Smooth muscle cell (in vitro differentiated cells): ENCODE data around the gene AOC3. TPM values are rescaled to one million over a fixed set of nuclear protein-coding genes. Genes with fewer than 3 reads are reported as not detected.

Source experiments
- DNase-seq: peaks from one replicate; lab custom pipeline; 2025; ENCODE audit not compliant: unreplicated experiment; lab: John Stamatoyannopoulos, UW
- H2AFZ ChIP-seq: fragments of 200-600 bp; sonication (generic); 2 replicates; pipeline ENCODE4 v1.6.0; 2016; ENCODE audit warnings: antibody characterized with exemption, low read depth, mild to moderate bottlenecking
- H3F3A ChIP-seq: fragments of 200-600 bp; sonication (generic); 2 replicates; pipeline ENCODE4 v1.6.0; 2017; ENCODE audit warnings: antibody characterized with exemption, low read depth
- H3K27ac ChIP-seq: fragments of 200-600 bp; sonication (generic); 2 replicates; pipeline ENCODE4 v1.5.1; 2016; ENCODE audit warnings: low read depth, mild to moderate bottlenecking
- H3K27me3 ChIP-seq: fragments of 200-600 bp; sonication (generic); 2 replicates; pipeline ENCODE4 v1.6.1; 2016; ENCODE audit warnings: low read depth, mild to moderate bottlenecking
- H3K36me3 ChIP-seq: fragments of 200-600 bp; sonication (generic); 2 replicates; pipeline ENCODE4 v1.5.1; 2016; ENCODE audit warnings: low read depth
- H3K4me1 ChIP-seq: fragments of 200-600 bp; sonication (generic); 2 replicates; pipeline ENCODE4 v1.5.1; 2016; ENCODE audit warnings: low read depth
- H3K4me2 ChIP-seq: fragments of 200-600 bp; sonication (generic); 2 replicates; pipeline ENCODE4 v1.6.0; 2016; ENCODE audit warnings: mild to moderate bottlenecking
- H3K4me3 ChIP-seq: fragments of 200-600 bp; sonication (generic); 2 replicates; pipeline ENCODE4 v1.5.1; 2016; ENCODE audit warnings: mild to moderate bottlenecking
- H3K79me2 ChIP-seq: fragments of 200-600 bp; sonication (generic); 2 replicates; pipeline ENCODE4 v1.6.0; 2016; ENCODE audit warnings: low read depth, mild to moderate bottlenecking
- H3K9ac ChIP-seq: fragments of 200-600 bp; sonication (generic); 2 replicates; pipeline ENCODE4 v1.6.0; 2016; ENCODE audit warnings: low read depth
- H3K9me3 ChIP-seq: fragments of 200-600 bp; sonication (generic); replicated peaks from 2 replicates; pipeline ENCODE4 v1.5.1; 2016; ENCODE audit warnings: low read depth
- H4K20me1 ChIP-seq: fragments of 200-600 bp; sonication (generic); 2 replicates; pipeline ENCODE4 v1.6.0; 2016; ENCODE audit warnings: low read depth
- WGBS: methylation state at CpG from one replicate; pipeline ENCODE4 v1.1.7; 2016; ENCODE audit warnings: low lambda C conversion rate; 5-methylcytosine and 5-hydroxymethylcytosine counted together
- polyA plus RNA-seq: library from polyadenylated mRNA; unstranded; fragments of >200 nt; fragmentation: Nextera tagmentation; extraction: Ambion mirVana; gene quantifications from 2 replicates; pipeline ENCODE4 v1.2.1, GENCODE V29; 2016
- total RNA-seq: library from RNA; depleted of rRNA; stranded (reverse); fragments of >200 nt; gene quantifications from 2 replicates; pipeline ENCODE4 v1.2.3, GENCODE V29; 2014
- TF ChIP-seq, protein P1 (sequence below): fragments of 200-600 bp; sonication (generic); IDR thresholded peaks from 2 replicates; pipeline ENCODE4 v1.5.1; 2017; ENCODE audit warnings: borderline replicate concordance, mild to moderate bottlenecking, antibody characterized with exemption; ENCODE audit not compliant: insufficient read depth, poor library complexity, severe bottlenecking

The AOC3 gene, protein sequence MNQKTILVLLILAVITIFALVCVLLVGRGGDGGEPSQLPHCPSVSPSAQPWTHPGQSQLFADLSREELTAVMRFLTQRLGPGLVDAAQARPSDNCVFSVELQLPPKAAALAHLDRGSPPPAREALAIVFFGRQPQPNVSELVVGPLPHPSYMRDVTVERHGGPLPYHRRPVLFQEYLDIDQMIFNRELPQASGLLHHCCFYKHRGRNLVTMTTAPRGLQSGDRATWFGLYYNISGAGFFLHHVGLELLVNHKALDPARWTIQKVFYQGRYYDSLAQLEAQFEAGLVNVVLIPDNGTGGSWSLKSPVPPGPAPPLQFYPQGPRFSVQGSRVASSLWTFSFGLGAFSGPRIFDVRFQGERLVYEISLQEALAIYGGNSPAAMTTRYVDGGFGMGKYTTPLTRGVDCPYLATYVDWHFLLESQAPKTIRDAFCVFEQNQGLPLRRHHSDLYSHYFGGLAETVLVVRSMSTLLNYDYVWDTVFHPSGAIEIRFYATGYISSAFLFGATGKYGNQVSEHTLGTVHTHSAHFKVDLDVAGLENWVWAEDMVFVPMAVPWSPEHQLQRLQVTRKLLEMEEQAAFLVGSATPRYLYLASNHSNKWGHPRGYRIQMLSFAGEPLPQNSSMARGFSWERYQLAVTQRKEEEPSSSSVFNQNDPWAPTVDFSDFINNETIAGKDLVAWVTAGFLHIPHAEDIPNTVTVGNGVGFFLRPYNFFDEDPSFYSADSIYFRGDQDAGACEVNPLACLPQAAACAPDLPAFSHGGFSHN
- total RNA-seq = 0.63 and 0.90 TPM in 2 replicates
- 0.65 and 1.5 TPM in 2 replicates for polyA plus RNA-seq

DNA sequence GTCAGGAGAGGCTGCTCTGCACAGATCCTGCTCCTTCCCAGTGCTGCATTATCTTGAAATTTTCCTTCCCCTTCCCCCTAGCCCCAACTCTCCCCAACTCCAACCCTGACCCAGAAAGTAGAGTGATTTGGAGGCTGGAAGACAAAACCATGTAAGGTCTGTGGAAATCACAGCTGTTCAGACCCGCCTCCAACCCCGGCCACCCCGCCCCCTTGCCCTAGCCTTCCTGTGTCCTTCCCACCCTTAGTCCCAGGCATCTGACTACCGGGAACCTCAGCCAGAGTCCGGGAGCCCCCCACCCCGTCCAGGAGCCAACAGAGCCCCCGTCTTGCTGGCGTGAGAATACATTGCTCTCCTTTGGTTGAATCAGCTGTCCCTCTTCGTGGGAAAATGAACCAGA, at the start of gene AOC3:
AOC3 (plus strand) TSS at position 246 of the 400 bp plus-strand sequence; CDS start at position 391, 145 bp downstream.
- Histone ChIP-seq H3K4me3 (no peak within 1 kb of the TSS), H3K27me3 (peaks cover 3% of the 10 kb centered on the region), H3K79me2 (no peaks in the 10 kb centered on the region), H3F3A (no peaks in the 10 kb centered on the region), H3K36me3 (no peaks in the 10 kb centered on the region), H3K9me3 (no peaks in the 10 kb centered on the region), H3K27ac (no peak within 1 kb of the TSS), H4K20me1 (peaks cover 6% of the 10 kb centered on the region), H3K4me1 (no peaks in the 10 kb centered on the region), H3K9ac (no peak within 1 kb of the TSS), H2AFZ (no peak within 1 kb of the TSS), H3K4me2 (no peak within 1 kb of the TSS)
- 76% methylated on average over 8 of the region's 9 CpGs for WGBS
- no peak for DNase-seq
- TF ChIP-seq, protein P1, sequence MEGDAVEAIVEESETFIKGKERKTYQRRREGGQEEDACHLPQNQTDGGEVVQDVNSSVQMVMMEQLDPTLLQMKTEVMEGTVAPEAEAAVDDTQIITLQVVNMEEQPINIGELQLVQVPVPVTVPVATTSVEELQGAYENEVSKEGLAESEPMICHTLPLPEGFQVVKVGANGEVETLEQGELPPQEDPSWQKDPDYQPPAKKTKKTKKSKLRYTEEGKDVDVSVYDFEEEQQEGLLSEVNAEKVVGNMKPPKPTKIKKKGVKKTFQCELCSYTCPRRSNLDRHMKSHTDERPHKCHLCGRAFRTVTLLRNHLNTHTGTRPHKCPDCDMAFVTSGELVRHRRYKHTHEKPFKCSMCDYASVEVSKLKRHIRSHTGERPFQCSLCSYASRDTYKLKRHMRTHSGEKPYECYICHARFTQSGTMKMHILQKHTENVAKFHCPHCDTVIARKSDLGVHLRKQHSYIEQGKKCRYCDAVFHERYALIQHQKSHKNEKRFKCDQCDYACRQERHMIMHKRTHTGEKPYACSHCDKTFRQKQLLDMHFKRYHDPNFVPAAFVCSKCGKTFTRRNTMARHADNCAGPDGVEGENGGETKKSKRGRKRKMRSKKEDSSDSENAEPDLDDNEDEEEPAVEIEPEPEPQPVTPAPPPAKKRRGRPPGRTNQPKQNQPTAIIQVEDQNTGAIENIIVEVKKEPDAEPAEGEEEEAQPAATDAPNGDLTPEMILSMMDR = no peak

DNA sequence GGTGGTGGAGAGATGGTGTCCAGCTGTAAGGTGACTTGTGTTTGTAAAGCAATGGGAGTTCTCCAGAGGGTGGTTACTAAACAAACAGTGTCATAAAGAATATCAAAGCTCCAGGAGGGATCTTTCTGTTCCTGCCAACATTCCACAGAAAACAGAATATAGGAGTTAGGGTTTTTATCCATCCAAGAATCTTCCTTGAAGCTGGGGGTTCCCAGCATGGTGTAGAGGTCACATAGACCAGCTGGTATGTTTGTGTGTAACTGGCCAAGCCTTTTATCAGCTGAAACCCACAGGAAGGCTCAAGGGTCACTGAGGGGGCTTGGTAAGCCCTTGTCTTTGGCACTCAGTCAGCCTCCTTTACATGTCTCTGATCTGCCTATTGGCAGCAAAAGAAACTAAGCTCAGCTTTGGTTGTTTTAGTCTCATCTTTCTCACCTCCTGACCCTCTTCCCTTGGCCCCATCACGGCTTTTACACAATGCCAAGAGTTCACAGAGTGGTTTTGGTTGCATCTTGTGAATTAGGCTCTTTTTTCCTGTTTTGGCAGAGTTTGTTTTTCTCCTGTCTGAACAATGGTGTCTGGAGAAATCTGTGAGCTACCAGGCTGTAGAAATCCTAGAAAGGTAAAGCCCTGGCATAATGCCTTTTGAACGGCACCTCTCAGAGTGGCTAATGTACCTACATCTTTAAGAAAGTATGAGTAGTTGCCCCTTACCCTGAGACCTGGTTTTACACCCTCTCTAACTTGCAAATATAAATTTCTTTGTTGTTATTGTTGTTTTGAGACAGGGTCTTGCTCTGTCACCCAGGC, 47.7 kb upstream of the AOC3 start:
- TF ChIP-seq, protein P1 = no peak
- Histone ChIP-seq H3K36me3 (no peaks in the 10 kb centered on the region), H4K20me1 (no peaks in the 10 kb centered on the region), H3K4me1 (no peaks in the 10 kb centered on the region), H3K4me2 (no peak overlapping the region), H3K9ac (no peak overlapping the region), H3F3A (no peaks in the 10 kb centered on the region), H3K27ac (no peak overlapping the region), H3K9me3 (no peaks in the 10 kb centered on the region), H3K79me2 (peaks cover under 1% of the 10 kb centered on the region), H3K4me3 (no peak overlapping the region), H2AFZ (no peak overlapping the region), H3K27me3 (no peaks in the 10 kb centered on the region)
- 91% methylated on average over 2 of the region's 2 CpGs for WGBS
- no peak for DNase-seq

DNA sequence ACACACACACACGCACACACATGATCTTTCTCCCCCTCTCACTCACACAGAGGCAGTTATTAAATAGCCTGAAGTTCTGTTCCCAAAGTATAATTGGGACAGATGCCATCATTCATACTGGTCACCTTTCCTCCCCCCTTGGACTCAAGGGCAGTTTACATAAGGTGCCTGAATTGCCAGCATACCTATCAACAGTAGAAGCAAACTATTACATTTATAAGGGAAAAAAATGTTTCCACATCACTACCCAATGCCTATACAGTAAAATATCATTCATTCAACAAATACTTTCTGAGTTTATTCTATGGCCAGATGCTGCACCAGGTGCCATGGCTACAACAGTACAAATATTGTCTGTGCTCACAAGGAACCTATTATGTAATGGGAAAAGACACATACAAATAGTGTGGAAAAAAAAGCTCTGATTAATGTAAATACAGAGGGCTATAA, 46.1 kb upstream of the AOC3 start:
- Histone ChIP-seq H3F3A (no peaks in the 10 kb centered on the region), H4K20me1 (no peaks in the 10 kb centered on the region), H3K9ac (no peak overlapping the region), H3K4me2 (no peak overlapping the region), H3K79me2 (no peaks in the 10 kb centered on the region), H3K4me3 (no peak overlapping the region), H3K36me3 (no peaks in the 10 kb centered on the region), H3K27ac (no peak overlapping the region), H3K27me3 (no peaks in the 10 kb centered on the region), H3K4me1 (no peaks in the 10 kb centered on the region), H3K9me3 (no peaks in the 10 kb centered on the region), H2AFZ (no peak overlapping the region)
- 88% methylated on average over 1 of the region's 1 CpG for WGBS
- DNase-seq = no peak
- TF ChIP-seq, protein P1 = no peak
